Calu3 (cell line): Measurements from ENCODE around the gene CDCA7L. TPM values are rescaled to one million over a fixed set of nuclear protein-coding genes. Genes with fewer than 3 reads are reported as not detected.

Experiments
- BruUV-seq: library from RNA; stranded (reverse); fragments of 400-500 nt; replicated peaks from 2 replicates; lab custom pipeline; 2021; lab: Mats Ljungman, UMichigan
- CTCF ChIA-PET: fragments of 300-600 bp; sonication (Branson Sonifier 250); formaldehyde crosslinking; loops from one replicate; lab custom pipeline; 2022; ENCODE audit warnings: antibody characterized with exemption; lab: Charles Lee
- DNase-seq: peaks from one replicate; pipeline ENCODE4 v3.0.0; 2022
- H3K27ac Mint-ChIP-seq: one replicate; pipeline ENCODE4 v1.8.0; 2022; ENCODE audit warnings: mixed read lengths; ENCODE audit not compliant: unreplicated experiment
- H3K27me3 Mint-ChIP-seq: one replicate; pipeline ENCODE4 v1.8.0; 2022; ENCODE audit warnings: mixed read lengths; ENCODE audit not compliant: unreplicated experiment
- H3K36me3 Mint-ChIP-seq: one replicate; pipeline ENCODE4 v1.8.0; 2022; ENCODE audit warnings: mild to moderate bottlenecking, moderate library complexity, mixed read lengths; ENCODE audit not compliant: insufficient read depth, unreplicated experiment
- H3K4me1 Mint-ChIP-seq: one replicate; pipeline ENCODE4 v1.8.0; 2022; ENCODE audit warnings: mild to moderate bottlenecking, low read depth, mixed read lengths; ENCODE audit not compliant: unreplicated experiment
- H3K4me3 Mint-ChIP-seq: one replicate; pipeline ENCODE4 v1.8.0; 2022; ENCODE audit warnings: mild to moderate bottlenecking, low read depth, moderate library complexity, mixed read lengths; ENCODE audit not compliant: unreplicated experiment
- H3K9me3 Mint-ChIP-seq: one replicate; pipeline ENCODE4 v1.8.0; 2022; ENCODE audit warnings: low read depth, mixed read lengths; ENCODE audit not compliant: unreplicated experiment
- intact Hi-C: fragments of 100-400 bp; cut with micrococcal nuclease; formaldehyde crosslinking; loops from one replicate; pipeline ENCODE4 v1.10.0; 2022; ENCODE audit not compliant: unreplicated experiment
- total RNA-seq: library from RNA; stranded (reverse); gene quantifications from 2 replicates; pipeline ENCODE4 v1.2.3, GENCODE V29; 2022
- TF ChIP-seq, protein P1 (sequence below): fragments of 200-600 bp; IDR thresholded peaks from one replicate; pipeline ENCODE4 v1.8.0; 2022; ENCODE audit warnings: antibody characterized with exemption; ENCODE audit not compliant: unreplicated experiment

The CDCA7L gene
- total RNA-seq, 1 experiment from 2014 or later, result 76.3 TPM

DNA sequence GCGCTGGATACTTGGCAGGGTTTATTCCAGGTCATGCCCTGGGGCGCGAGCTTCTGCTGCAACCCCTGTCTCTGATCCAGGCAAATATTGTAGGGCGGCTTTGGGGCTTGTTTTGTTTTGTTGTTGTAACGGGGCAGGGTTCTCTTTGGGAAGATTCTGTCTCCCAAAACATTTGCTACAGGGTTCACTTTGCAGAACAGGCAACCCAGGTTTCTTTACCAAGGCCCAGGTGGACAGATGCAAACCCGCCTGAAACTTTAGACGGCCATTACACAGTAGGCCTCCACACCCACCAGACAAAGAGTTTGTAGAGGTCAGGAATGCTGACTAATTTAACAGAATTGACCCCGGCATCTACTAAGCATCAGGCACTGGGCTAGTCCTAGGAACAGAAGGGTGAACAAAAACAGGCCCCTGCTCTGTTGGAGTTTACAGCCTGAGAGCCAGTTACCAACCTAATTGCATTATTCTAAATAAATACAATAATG is 567 bp upstream of the CDCA7L start:
- no peaks in the 10 kb centered on the region for H3K9me3 Mint-ChIP-seq
- intact Hi-C loops, result no loop called here
- no TSS peak for BruUV-seq
- H3K4me1 Mint-ChIP-seq, result peaks cover 28% of the 10 kb centered on the region
- TF ChIP-seq, protein P1, sequence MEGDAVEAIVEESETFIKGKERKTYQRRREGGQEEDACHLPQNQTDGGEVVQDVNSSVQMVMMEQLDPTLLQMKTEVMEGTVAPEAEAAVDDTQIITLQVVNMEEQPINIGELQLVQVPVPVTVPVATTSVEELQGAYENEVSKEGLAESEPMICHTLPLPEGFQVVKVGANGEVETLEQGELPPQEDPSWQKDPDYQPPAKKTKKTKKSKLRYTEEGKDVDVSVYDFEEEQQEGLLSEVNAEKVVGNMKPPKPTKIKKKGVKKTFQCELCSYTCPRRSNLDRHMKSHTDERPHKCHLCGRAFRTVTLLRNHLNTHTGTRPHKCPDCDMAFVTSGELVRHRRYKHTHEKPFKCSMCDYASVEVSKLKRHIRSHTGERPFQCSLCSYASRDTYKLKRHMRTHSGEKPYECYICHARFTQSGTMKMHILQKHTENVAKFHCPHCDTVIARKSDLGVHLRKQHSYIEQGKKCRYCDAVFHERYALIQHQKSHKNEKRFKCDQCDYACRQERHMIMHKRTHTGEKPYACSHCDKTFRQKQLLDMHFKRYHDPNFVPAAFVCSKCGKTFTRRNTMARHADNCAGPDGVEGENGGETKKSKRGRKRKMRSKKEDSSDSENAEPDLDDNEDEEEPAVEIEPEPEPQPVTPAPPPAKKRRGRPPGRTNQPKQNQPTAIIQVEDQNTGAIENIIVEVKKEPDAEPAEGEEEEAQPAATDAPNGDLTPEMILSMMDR, result no peak
- peak overlapping the region; percentile 95 for H3K4me3 Mint-ChIP-seq
- no peak for DNase-seq
- peak overlapping the region; percentile 97 for H3K27ac Mint-ChIP-seq
- CTCF ChIA-PET, result interaction anchor here (0.6 to 3.1 kb wide), 6 partner anchors 17 to 1947 kb away, joined by 3 to 11 read pairs (median 4); no protein-coding TSS in a partner anchor
- H3K27me3 Mint-ChIP-seq, result peaks cover 11% of the 10 kb centered on the region
- H3K36me3 Mint-ChIP-seq, result peaks cover 22% of the 10 kb centered on the region

DNA sequence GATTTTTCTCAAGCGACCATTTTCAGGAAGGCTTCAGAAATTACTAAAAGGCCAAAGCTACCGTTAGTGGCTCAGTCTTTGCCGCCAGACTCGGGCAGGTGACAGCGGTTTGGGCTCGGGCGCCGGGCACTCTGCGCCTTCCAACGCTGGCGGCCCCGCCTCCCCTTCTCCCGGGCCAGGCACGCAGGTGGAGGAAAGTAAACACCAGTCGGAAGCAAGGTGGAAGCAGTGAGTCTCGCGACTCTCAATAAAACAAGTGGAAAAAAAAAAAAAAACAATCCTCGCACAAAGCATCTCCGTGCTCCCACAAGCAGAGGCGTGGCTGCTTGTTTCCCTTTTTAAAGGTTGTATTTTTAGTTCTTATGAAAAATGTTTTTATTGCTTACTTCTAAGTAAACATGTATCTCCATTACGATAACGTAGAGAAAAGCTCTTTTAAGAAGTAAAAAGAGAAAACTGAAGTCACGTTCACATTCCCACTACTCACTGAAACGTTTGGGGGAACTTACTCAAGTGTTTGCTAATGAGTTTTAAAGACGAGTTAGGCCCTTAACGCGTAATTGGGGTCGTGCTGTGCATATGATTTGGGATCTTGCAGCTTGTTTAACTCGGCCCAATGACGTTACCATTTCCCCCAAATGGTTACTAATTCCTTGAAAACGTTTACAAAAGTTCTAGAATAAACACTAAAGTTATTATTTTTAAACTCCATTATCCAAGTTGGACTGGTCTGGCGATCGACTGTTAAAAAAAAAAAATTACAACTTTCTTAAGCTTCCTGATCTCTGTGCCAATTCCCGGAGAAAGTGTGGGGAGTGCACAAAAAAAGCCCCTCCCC is 864 bp downstream of the CDCA7L start:
- Mint-ChIP-seq H3K27ac (peak overlapping the region; percentile 97), H3K27me3 (peaks cover 9% of the 10 kb centered on the region), H3K4me1 (peaks cover 33% of the 10 kb centered on the region), H3K4me3 (peak overlapping the region; percentile 95), H3K36me3 (peaks cover 22% of the 10 kb centered on the region), H3K9me3 (no peaks in the 10 kb centered on the region)
- TF ChIP-seq, protein P1, result no peak
- CTCF ChIA-PET, result interaction anchor here (0.6 to 3.1 kb wide), 8 partner anchors 16 to 1226 kb away, joined by 3 to 11 read pairs (median 4); no protein-coding TSS in a partner anchor
- intact Hi-C loops, result loop anchor here (1.0 kb wide), 1 partner anchor 56 kb away; no protein-coding TSS in a partner anchor
- BruUV-seq, result TSS peak; percentile 43
- DNase-seq, result peak; percentile 88

DNA sequence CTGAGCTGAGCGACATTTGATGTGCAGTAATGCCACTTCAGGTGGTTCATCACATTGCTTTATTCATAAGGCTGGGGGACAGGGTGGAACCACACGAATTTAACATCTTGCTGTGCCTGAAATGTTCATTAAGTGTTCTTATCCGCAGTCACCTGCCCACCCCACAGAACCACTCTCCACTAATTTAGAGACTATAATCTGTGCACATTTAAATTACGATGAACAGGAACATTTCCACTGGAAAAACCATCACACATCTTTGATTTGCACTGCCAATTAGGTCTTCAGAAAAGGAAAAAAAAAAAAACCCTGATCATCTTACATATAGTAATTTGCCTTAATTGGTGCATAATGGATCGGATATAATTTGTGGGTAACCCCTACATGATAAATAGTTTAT is 2.3 kb downstream of the CDCA7L start:
- no peaks in the 10 kb centered on the region for H3K9me3 Mint-ChIP-seq
- no peak overlapping the region for H3K4me3 Mint-ChIP-seq
- DNase-seq, result no peak
- H3K36me3 Mint-ChIP-seq, result peaks cover 22% of the 10 kb centered on the region
- H3K4me1 Mint-ChIP-seq, result peaks cover 33% of the 10 kb centered on the region
- CTCF ChIA-PET, result interaction anchor here (0.9 to 3.1 kb wide), 2 partner anchors 20 kb away, joined by 3 to 11 read pairs; no protein-coding TSS in a partner anchor
- no TSS peak for BruUV-seq
- H3K27me3 Mint-ChIP-seq, result no peaks in the 10 kb centered on the region
- TF ChIP-seq, protein P1, result no peak
- no peak overlapping the region for H3K27ac Mint-ChIP-seq
- intact Hi-C loops, result no loop called here

DNA sequence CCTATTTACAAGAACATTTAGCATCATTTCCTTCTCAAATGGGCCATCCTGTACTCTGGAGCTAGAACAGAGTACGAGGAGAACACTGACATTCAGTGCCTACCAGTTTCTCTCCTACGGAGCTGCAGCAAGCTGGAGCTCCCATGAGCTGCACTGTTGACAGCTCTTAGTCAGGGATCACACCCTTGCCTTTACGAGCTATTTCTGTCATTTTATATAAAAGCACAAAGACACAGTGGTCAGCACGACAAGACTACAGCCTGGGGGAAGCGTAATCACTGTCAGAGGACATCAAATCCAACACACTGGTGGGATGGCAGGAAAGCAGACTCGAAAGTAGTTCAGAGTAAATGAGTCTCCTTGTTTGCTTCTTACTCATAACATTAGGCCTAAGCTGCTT is 2.7 kb downstream of the CDCA7L start:
- DNase-seq, result no peak
- TF ChIP-seq, protein P1, result no peak
- CTCF ChIA-PET, result no interaction called here
- no TSS peak for BruUV-seq
- Mint-ChIP-seq H3K4me1 (peaks cover 33% of the 10 kb centered on the region), H3K27ac (no peak overlapping the region), H3K4me3 (no peak overlapping the region), H3K9me3 (no peaks in the 10 kb centered on the region), H3K27me3 (no peaks in the 10 kb centered on the region), H3K36me3 (peaks cover 22% of the 10 kb centered on the region)
- intact Hi-C loops, result no loop called here
